Activated CD4-positive, alpha-beta memory T cell treated with anti-CD3 and anti-CD28 coated beads for 36 hours (primary cell): Measurements from ENCODE around the gene MMP20. TPM values are rescaled to one million over a fixed set of nuclear protein-coding genes. Genes with fewer than 3 reads are reported as not detected.

Experiments used
- total RNA-seq, 2 experiments: library from RNA; stranded (reverse); gene quantifications; one replicate each; pipeline ENCODE4 v1.2.3, GENCODE V29; 2021

The MMP20 gene
- total RNA-seq, 2 experiments from 2014 or later: not detected

Other genes with a start within 250 kb of the MMP20 start
- gene TMEM123, start 172.6 kb downstream of the MMP20 start, total RNA-seq: 100 to 1,000 TPM; 175 to 180 TPM
- gene MMP7, start 94.6 kb downstream of the MMP20 start, total RNA-seq: not detected
- not detected for gene MMP27, start 80.4 kb upstream of the MMP20 start, total RNA-seq
- gene MMP8, start 99.6 kb upstream of the MMP20 start, total RNA-seq: not detected
- gene MMP10, start 155.3 kb upstream of the MMP20 start, total RNA-seq: not detected
- gene MMP1, start 172.8 kb upstream of the MMP20 start, total RNA-seq: not detected
- gene MMP3, start 218.3 kb upstream of the MMP20 start, total RNA-seq: not detected
- not detected for gene MMP12, start 249.7 kb upstream of the MMP20 start, total RNA-seq